ENCODE results near the gene UXS1.

Gene UXS1

GRCh38 chr2:106187273-106187891 lies 6.7 kb downstream of the UXS1 start:
- no peak for DNase-seq

DNA sequence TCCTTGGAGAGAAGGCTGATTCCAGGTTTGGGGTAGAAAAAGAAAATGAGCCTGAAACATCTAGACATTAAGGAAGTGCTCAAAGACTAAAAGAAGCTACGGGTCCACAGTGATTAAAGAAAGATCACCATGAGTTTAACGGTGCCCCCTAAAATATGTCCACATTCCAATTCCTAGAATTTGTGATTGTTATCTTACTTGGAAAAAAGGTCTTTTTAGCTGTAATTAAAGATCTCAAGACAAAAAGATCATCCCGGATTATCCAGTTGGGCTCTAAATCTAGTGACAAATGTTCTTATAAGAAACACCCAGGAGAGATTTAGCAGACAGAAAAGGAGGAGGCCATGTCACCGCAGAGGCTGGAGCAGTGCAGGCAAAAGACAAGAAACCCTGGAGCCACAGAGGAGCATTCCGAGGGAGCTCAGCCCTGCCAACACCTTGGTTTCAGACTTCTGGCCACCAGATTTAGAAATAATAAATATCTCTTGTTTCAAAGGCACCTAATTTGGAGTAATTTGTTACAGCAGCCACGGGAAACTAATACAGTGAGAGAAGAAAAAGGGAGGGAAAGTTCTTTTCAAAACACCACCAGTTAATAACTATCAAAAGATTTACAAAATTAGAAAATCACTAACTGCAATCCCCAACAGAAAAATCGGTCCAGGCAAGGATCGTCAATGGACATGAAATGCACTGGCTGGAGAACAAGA lies 8.5 kb downstream of the UXS1 start:
- DNase-seq, result no peak

DNA sequence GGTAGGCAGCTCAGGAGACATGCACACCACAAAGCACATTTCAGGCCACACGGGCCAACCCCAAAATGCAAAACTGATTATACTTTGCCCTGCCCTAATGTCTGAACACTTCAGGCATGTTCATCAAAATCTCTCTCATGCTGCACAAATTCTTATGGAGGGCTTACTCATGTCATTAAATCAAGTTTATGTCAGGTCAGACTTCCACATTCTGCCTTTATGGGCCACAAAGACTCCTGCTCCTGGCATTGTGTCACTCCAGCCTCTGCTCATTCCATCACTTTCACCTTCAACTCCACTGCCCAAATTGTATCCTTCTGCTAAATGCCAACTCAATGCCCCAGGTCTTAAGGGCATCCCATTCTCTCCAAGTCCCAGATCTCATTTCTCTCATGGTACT lies 9.2 kb downstream of the UXS1 start:
- DNase-seq, result no peak

DNA sequence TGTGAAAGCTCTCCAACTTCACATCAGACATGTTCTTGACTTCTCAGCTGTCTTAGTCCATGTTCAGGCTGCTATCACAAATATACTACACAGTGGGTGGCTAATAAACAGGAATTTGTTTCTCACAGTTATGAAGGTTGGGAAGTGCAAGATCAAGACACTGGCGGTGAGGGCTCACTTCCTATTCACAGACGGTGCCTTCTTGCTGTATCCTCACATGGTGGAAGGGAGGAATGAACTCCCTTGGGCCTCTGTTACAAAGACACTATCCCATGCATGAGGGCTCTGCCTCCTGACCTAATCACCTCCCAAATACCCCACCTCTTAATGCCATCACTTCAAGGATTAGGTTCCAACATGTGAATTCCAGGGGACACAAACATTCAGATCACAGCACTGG lies 9.7 kb downstream of the UXS1 start:
- no peak for DNase-seq

GRCh38 chr2:106183101-106183696 lies 10.9 kb downstream of the UXS1 start:
- DNase-seq, result no peak

- DNase-seq, result no peak
Measured at GRCh38 chr2:106181064-106181463, 13.0 kb downstream of the UXS1 start.

DNA sequence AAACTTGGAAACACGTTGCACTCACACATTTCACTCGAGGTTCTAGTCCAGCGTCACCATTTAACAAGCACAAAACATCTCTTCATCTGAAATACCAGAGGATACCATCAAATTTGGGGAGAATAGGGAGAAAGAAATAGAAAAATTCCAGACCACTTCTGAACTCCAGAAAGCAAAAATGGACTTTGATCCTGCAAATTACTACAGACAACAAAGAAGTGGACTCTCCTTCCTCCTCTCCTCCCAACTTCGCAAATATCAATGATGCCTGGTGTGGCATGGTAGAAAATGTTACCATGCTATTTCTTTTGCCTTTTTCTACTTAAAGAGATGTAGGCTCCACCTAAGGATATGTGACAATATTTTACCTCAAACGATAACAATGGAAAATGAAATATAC lies 13.5 kb downstream of the UXS1 start:
- DNase-seq, result no peak

DNA sequence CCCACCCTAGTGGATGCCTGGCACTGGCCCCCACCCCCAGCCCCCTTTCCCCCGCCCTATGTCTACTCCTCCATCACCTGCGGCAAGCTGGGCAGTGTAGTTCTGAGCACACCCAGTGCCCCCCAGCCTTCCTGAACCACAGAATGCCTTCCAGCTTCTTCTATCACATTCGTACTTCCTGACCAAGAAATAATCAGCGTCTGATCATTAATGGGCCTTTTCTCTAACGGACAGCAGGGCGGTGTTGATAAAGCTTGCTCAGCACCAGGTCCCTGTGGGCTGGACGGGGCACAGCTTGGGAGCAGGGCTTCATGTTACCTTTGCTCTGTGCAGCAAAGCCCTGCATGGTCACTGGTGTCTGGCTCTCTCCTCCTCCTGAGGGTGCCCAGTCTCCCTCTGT lies 15.4 kb downstream of the UXS1 start:
- no peak for DNase-seq

GRCh38 chr2:106177581-106177980 lies 16.5 kb downstream of the UXS1 start:
- DNase-seq, result no peak

DNA sequence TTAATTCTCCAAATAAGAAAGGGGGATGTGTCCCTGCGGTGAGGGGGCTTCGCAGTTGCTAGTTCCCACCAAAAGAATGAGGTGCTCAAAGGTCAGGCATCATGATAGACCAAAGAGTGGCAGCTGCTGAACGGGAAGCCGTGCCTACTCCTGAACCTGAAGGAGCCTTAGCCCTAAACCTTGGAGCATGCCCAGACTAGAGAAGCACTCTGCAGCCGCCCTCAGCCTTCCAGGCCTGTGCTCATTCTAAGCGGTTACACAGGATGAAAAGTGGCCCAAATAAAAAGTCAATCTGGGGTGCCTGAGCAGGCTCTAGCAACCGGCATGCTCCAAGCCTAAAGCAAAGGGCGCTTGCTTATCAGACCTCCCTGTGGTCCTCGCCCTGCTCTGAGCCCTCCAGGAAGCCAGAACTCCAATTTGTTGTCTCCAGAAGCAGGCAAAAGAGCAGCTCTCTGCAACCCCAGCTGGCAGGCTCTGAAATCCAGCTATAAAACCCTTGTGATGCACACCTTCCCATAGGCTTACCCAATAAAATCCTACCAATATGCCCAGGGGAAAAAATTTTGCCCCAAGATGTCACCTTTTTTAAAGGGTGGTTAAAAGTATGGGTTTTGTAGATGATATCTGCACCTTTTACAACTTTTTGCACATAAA lies 17.5 kb downstream of the UXS1 start:
- no peak for DNase-seq

DNA sequence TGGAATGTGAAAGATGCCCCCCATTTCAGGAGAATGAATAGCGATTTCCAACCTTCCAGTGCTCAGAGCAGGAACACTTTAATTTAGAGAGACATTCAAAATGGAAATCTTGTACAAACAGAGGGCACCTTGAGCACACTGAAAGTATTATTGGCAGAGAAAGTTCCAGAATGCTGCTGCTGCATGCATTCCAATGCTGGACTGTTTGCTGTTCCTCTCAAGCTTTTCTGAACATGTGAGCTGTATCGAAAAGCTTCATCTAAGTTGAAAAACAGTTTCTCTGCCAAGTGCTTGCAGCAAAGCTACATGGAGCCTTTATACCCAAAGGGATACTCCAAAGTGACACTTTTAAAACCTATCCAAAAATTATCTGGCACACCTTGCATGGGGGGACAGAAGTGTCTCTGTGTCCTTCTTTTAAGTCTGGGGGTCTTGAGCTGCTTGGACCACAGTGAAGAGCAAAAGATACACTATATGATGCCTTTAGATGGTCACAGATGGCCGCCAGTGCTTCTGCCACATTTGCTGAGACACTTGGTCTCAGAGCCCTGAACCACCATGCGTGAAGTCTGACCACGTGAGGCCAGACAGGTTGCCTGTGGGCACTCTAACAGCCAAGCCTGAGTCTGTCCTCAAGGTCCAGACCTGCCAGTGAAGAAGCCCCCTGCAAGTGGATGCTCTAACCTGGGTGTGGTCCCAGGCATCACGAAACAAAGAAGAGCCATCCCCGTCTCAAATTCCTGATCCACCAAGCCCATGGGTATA lies 18.8 kb downstream of the UXS1 start:
- no peak for DNase-seq

DNA sequence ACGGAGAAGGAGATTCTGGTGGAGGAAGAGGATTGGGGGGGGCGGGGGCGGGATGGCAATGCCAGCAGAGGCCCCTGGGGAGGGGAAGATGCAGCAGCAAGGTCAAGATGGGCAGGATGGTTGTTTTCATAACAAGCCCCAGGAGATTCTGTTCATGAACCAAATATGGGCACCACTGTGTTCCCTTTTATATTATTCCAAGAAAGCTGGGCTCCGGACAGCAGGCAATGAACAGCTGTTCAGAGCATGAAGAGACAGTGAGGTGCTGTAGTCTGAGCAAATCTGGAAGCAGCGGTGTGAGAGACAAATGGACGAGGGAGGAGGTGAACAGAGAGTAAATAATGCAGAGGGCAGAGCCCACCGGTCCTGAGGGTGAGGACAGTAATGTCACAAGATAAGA lies 20.0 kb downstream of the UXS1 start:
- DNase-seq, result no peak

GRCh38 chr2:106172649-106173048 lies 21.5 kb downstream of the UXS1 start:
- DNase-seq, result no peak

DNA sequence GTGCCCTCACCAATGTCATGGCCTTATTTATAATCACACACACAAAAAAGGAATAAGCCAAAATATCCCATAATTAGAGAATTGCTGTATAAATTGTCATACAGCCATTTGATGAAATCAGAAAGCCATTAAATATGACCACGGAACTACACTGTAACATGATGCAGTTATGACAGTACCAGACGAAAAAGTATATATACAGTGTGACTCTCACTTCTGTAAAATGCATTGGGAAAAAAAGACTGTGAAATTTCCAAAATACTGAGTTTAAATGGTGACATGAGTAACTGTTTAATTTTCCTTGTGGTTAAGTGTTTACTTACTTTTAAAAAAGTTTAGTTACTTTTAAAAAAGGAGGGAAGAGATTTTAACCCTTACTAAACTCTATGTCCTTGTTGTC lies 25.4 kb downstream of the UXS1 start:
- DNase-seq, result no peak

DNA sequence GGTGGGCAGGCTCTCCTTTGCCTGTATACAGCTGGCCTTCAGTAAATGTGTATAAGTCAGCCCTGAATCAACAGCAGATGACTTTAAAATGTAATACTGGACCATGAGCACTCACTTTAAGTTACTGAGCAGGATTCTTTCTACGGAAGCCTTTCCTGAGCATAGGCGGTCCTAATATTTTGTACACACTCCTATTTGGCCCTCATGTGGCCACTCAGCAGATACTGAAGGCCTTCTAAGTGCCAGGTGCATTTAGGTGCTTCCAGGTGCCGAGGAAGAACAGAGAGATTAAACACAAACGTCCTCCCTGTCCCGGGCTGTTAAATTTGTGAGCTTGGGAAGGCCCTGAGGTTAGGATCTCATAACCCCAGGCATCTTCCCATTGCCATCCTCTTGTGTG lies 27.0 kb downstream of the UXS1 start:
- no peak for DNase-seq

- DNase-seq, result no peak
Measured at GRCh38 chr2:106165561-106165960, 28.5 kb downstream of the UXS1 start.

GRCh38 chr2:106165029-106165428 lies 29.1 kb downstream of the UXS1 start:
- no peak for DNase-seq

DNA sequence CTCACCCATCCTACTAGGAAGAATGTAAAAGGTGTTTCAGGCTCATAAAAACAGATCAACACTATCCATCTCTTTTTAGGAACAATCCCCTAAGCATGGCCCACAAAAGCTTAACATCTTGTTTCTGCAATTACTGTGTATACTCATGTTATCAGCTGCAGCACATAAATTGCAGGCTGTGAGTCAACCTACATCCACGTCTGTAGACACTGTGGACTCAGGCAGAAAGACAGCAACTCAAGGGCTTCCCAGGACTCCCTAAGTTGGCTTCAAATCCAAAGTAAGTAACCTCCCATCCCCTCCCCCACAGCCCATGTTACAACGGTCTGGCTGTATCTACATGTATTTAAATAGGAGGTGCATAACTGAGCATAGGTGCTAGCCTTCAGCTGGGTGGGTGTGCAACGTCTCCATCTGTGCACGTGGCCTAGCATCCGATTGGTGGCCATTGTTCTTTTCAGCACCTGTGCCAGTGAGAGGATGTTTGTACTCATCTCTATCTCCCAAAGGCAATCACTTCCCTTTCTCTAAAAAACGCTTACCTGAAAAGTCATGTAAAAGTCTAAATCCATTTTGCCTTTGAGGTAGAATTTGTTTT lies 30.1 kb downstream of the UXS1 start:
- DNase-seq, result no peak

DNA sequence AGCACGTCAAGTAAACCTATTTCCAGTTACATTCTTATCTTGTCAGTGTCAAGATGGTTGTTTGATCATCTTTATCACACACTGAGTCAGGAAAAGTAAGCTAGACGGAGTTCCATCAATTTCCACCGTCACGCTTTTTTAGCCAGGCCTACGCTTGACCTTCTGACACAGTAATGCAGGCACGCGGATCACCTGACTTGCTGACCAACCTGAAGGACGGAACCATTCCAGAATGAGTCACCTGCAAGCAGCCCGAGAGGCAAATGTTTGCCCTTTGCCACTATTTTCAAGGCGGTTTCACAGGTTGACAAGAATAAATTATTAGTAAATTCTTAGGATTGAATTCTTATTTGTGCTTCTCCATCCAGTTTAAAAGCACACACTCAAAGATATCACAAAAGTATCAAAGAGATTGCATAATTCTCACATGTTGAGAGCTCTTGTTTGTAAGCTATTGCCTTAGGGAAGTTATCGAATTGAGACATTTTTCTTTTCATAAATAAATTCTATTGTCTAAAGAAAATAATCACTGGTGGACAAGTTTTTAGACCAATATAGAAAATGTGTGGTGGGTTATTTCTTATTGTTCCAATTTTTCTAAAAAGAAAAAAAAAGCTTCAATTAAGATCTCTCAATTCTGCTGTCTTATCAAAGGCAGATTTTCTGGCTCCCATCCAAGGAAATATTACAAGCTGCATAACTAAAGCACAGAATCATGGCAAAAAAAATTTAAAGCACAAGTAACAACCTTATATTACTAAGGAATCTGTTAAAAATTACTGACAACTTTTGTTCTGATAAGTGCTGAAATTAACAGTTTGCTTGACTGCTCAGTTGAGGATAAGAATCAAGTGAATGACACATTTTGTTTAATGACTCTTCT lies 31.9 kb downstream of the UXS1 start:
- no peak for DNase-seq

- DNase-seq, result no peak
Measured at GRCh38 chr2:106161341-106161740, 32.8 kb downstream of the UXS1 start.

DNA sequence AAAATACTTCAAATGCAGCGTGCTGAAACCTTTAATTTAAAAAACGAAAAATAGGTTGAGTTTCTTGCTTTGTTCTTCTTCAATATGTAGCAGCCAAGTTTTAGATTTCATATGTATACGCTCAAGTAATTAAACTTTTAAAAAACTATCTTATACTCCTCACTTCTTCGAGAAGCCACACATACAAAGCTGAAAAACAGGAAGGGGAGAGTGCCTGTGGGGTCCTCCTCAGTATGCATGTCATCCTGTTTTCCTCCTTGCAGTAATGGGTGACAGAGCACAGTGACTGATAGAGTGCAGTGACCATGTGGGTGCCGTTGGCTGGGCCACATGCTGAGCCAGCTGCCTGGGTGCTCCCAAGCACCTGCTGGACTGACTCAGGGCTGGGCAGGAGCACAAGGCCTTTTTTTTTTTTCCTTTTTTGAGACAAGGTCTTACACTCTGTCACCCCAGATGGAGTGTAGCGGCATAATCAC lies 33.3 kb downstream of the UXS1 start:
- DNase-seq, result peak; percentile 57

Measured in CD4-positive, alpha-beta T cell treated with Interleukin-4 for 4 hours (primary cell).